ENCODE results near the gene TTC7B.

GRCh38 chr14:90585106-90585505, 231.1 kb downstream of the TTC7B start:
- TF ChIP-seq FOXA1 (IDR thresholded peaks at IDR 0.05; ENCODE audit: borderline replicate concordance) (no peak), IRF1 (CRISPR knock-in tag; IDR thresholded peaks at IDR 0.05; ENCODE audit: borderline replicate concordance) (no peak), KDM1A (IDR thresholded peaks at IDR 0.05) (no peak)

All from K562 (cell line).